WERI-Rb-1 (cell line): ENCODE results near the gene SLC2A4.
A peak's percentile ranks its signal among the peaks of the same experiment; 100 is the strongest.

Experiments
- DNase-seq: peaks from one replicate; pipeline ENCODE4 v3.0.0-alpha.2; 2020
- H3K27ac ChIP-seq: fragments of 250-450 bp; sonication (Bioruptor Pico); 2 replicates; pipeline ENCODE4 v1.5.1; 2020; ENCODE audit warnings: mild to moderate bottlenecking, moderate library complexity
- H3K27me3 ChIP-seq: fragments of 250-450 bp; sonication (Bioruptor Pico); 2 replicates; pipeline ENCODE4 v1.5.1; 2021; ENCODE audit warnings: mild to moderate bottlenecking, low read depth, moderate library complexity; ENCODE audit not compliant: insufficient read depth, severe bottlenecking
- H3K36me3 ChIP-seq: fragments of 250-450 bp; sonication (Bioruptor Pico); 2 replicates; pipeline ENCODE4 v1.5.1; 2020; ENCODE audit warnings: mild to moderate bottlenecking, moderate library complexity
- H3K4me3 ChIP-seq: 2 replicates; pipeline ENCODE4 v1.5.1; 2011; ENCODE audit warnings: low read depth, mild to moderate bottlenecking, control low read depth, low read length
- H3K9me3 ChIP-seq: fragments of 250-450 bp; sonication (Bioruptor Pico); 2 replicates; pipeline ENCODE4 v1.5.1; 2021; ENCODE audit warnings: mild to moderate bottlenecking, moderate library complexity; ENCODE audit not compliant: severe bottlenecking
- CTCF ChIP-seq: IDR thresholded peaks from 2 replicates; pipeline ENCODE4 v1.5.1; 2011; ENCODE audit warnings: low read depth, mild to moderate bottlenecking, control low read depth, inconsistent platforms, low read length

The SLC2A4 gene

GRCh38 chr17:7322520-7323194 lies 41.1 kb downstream of the SLC2A4 start:
- Histone ChIP-seq H3K9me3 (no peaks in the 10 kb centered on the region), H3K36me3 (peaks cover 78% of the 10 kb centered on the region), H3K27ac (no peak overlapping the region), H3K4me3 (no peak overlapping the region), H3K27me3 (no peaks in the 10 kb centered on the region)
- no peak for DNase-seq
- no peak for TF ChIP-seq CTCF

GRCh38 chr17:7323731-7324437 lies 42.4 kb downstream of the SLC2A4 start:
- Histone ChIP-seq H3K27me3 (no peaks in the 10 kb centered on the region), H3K27ac (no peak overlapping the region), H3K4me3 (no peak overlapping the region), H3K9me3 (no peaks in the 10 kb centered on the region), H3K36me3 (peaks cover 66% of the 10 kb centered on the region)
- peak; percentile 99 for TF ChIP-seq CTCF
- peak; percentile 71 for DNase-seq

GRCh38 chr17:7324438-7324779 lies 42.9 kb downstream of the SLC2A4 start:
- no peak overlapping the region for H3K4me3 ChIP-seq
- H3K9me3 ChIP-seq = no peaks in the 10 kb centered on the region
- TF ChIP-seq CTCF = no peak
- DNase-seq = no peak
- H3K36me3 ChIP-seq = peaks cover 64% of the 10 kb centered on the region
- no peak overlapping the region for H3K27ac ChIP-seq
- H3K27me3 ChIP-seq = no peaks in the 10 kb centered on the region

- H3K27ac ChIP-seq = no peak overlapping the region
- peaks cover 63% of the 10 kb centered on the region for H3K36me3 ChIP-seq
- TF ChIP-seq CTCF = no peak
- H3K9me3 ChIP-seq = no peaks in the 10 kb centered on the region
- DNase-seq = no peak
- no peaks in the 10 kb centered on the region for H3K27me3 ChIP-seq
- no peak overlapping the region for H3K4me3 ChIP-seq
Measured at GRCh38 chr17:7325031-7325528, 43.6 kb downstream of the SLC2A4 start.

- DNase-seq = no peak
- Histone ChIP-seq H3K27ac (no peak overlapping the region), H3K4me3 (no peak overlapping the region), H3K9me3 (no peaks in the 10 kb centered on the region), H3K27me3 (no peaks in the 10 kb centered on the region), H3K36me3 (peaks cover 52% of the 10 kb centered on the region)
- TF ChIP-seq CTCF = no peak
Measured at GRCh38 chr17:7326186-7326585, 44.7 kb downstream of the SLC2A4 start.
